ENCODE results near the gene STOML2.

The STOML2 gene

DNA sequence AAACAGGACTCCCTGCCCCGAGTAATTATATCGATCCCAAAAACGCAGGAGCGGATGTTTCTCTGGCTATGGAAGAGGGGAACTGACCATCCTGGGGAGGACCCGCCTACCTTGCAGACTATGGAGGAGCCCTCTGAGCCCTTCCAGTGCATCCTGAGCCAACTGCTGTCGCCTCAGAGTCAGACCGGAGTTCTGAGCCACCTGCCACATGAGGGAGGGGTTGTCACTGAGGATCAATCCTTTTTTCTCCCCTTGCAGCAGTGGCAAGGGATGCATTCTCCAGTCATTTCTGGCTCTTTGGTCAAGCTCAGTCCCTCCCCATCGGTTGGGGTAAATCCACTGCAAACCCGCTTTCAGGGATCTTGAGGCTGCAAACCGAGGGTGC is 23.9 kb downstream of the STOML2 start:
- Histone ChIP-seq H4K8ac (ENCODE audit: low read depth, low read length) (no peak overlapping the region), H3K18ac (ENCODE audit: low read length) (no peak overlapping the region), H3K4me3 (ENCODE audit: low read length) (peak overlapping the region; percentile 62), H2BK120ac (ENCODE audit: low read depth, low read length) (no peak overlapping the region), H4K5ac (ENCODE audit: low read length) (no peak overlapping the region), H3K79me1 (ENCODE audit: low read length) (peaks cover 17% of the 10 kb centered on the region), H2AK5ac (ENCODE audit: low read length) (no peak overlapping the region), H3K79me2 (ENCODE audit: control insufficient read depth, insufficient read depth, low read length) (peaks cover 25% of the 10 kb centered on the region), H3K23ac (ENCODE audit: low read length) (no peak overlapping the region), H3K9ac (ENCODE audit: low read length) (peak overlapping the region; percentile 89), H3K4me2 (ENCODE audit: low read length) (peak overlapping the region; percentile 77), H3K27ac (ENCODE audit: low read depth, low read length) (peak overlapping the region; percentile 80), H3K4me1 (ENCODE audit: control insufficient read depth, low read depth, low read length) (peaks cover 5% of the 10 kb centered on the region), H3K36me3 (ENCODE audit: control insufficient read depth, insufficient read depth, low read length) (peaks cover 10% of the 10 kb centered on the region), H3K4ac (ENCODE audit: low read depth, low read length) (peak overlapping the region; percentile 5), H3K56ac (ENCODE audit: low read length) (peak overlapping the region; percentile 98), H3K27me3 (ENCODE audit: insufficient read depth, low read length, poor library complexity) (no peaks in the 10 kb centered on the region), H2BK15ac (replicated peaks; ENCODE audit: low read depth) (no peak overlapping the region), H2BK5ac (ENCODE audit: low read length) (no peak overlapping the region)
- no CpG with 5 or more reads among the region's 10 CpGs for WGBS (ENCODE audit: extremely low coverage, insufficient coverage, low lambda C conversion rate)
- DNase-seq, result peak; percentile 37

DNA sequence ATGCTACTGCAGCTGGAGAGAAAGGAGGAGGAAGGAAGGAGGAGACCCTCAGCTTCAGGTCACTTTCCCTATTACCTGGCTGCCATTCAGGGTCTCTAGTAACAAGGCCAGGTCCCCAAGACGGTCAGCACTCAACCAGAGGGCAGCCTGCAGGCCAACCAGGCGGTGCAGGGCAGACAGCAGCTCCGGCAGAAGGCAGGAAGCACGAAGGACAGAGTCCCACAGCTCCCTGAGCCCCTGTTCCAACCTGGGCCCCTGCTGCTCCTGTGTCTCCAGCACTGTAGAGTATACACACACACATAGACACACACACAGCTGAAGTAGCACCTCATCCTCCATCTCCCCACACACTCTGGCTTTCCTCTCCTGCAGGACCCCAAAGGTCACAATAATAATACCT is 24.9 kb downstream of the STOML2 start:
- Histone ChIP-seq H3K79me2 (ENCODE audit: control insufficient read depth, insufficient read depth, low read length) (peaks cover 25% of the 10 kb centered on the region), H2AK5ac (ENCODE audit: low read length) (no peak overlapping the region), H4K8ac (ENCODE audit: low read depth, low read length) (no peak overlapping the region), H3K56ac (ENCODE audit: low read length) (peak overlapping the region; percentile 98), H3K27me3 (ENCODE audit: insufficient read depth, low read length, poor library complexity) (no peaks in the 10 kb centered on the region), H3K23ac (ENCODE audit: low read length) (peak overlapping the region; percentile 66), H3K18ac (ENCODE audit: low read length) (no peak overlapping the region), H3K9ac (ENCODE audit: low read length) (peak overlapping the region; percentile 89), H3K4me2 (ENCODE audit: low read length) (peak overlapping the region; percentile 77), H3K27ac (ENCODE audit: low read depth, low read length) (no peak overlapping the region), H3K4me1 (ENCODE audit: control insufficient read depth, low read depth, low read length) (peaks cover 6% of the 10 kb centered on the region), H4K5ac (ENCODE audit: low read length) (no peak overlapping the region), H2BK120ac (ENCODE audit: low read depth, low read length) (no peak overlapping the region), H3K4me3 (ENCODE audit: low read length) (peak overlapping the region; percentile 20), H3K4ac (ENCODE audit: low read depth, low read length) (no peak overlapping the region), H2BK15ac (replicated peaks; ENCODE audit: low read depth) (no peak overlapping the region), H2BK5ac (ENCODE audit: low read length) (no peak overlapping the region), H3K36me3 (ENCODE audit: control insufficient read depth, insufficient read depth, low read length) (peaks cover 10% of the 10 kb centered on the region), H3K79me1 (ENCODE audit: low read length) (peaks cover 17% of the 10 kb centered on the region)
- DNase-seq, result no peak
- WGBS (ENCODE audit: extremely low coverage, insufficient coverage, low lambda C conversion rate), result no CpG with 5 or more reads among the region's 4 CpGs

DNA sequence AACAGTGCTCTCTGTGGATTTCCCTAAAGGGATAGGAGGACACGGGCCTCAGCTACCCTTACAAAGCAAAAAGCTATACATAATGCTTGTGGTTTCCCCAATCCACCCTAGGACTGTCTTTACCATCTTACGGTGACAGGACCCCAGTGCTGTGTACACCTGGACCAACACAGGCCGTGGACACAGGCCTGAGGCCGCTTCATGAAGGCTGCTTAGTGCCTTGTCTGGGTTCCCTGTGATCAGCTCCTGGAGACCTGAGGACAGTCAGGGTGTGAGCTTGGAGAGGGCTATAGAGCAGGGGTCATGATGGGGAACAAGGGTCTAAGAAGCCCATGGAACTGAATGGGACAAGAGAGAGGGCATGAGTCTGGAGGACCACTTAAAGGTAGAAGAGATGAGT is 26.1 kb downstream of the STOML2 start:
- H3K27me3 ChIP-seq (ENCODE audit: insufficient read depth, low read length, poor library complexity), result no peaks in the 10 kb centered on the region
- H3K4me3 ChIP-seq (ENCODE audit: low read length), result no peak overlapping the region
- peaks cover 7% of the 10 kb centered on the region for H3K4me1 ChIP-seq (ENCODE audit: control insufficient read depth, low read depth, low read length)
- no peak overlapping the region for H2BK5ac ChIP-seq (ENCODE audit: low read length)
- H3K18ac ChIP-seq (ENCODE audit: low read length), result no peak overlapping the region
- peaks cover 10% of the 10 kb centered on the region for H3K36me3 ChIP-seq (ENCODE audit: control insufficient read depth, insufficient read depth, low read length)
- no peak overlapping the region for H3K23ac ChIP-seq (ENCODE audit: low read length)
- no peak overlapping the region for H3K4ac ChIP-seq (ENCODE audit: low read depth, low read length)
- peaks cover 27% of the 10 kb centered on the region for H3K79me2 ChIP-seq (ENCODE audit: control insufficient read depth, insufficient read depth, low read length)
- WGBS (ENCODE audit: extremely low coverage, insufficient coverage, low lambda C conversion rate), result no CpG with 5 or more reads among the region's 4 CpGs
- peaks cover 17% of the 10 kb centered on the region for H3K79me1 ChIP-seq (ENCODE audit: low read length)
- H3K4me2 ChIP-seq (ENCODE audit: low read length), result no peak overlapping the region
- no peak overlapping the region for H3K27ac ChIP-seq (ENCODE audit: low read depth, low read length)
- H4K5ac ChIP-seq (ENCODE audit: low read length), result no peak overlapping the region
- no peak overlapping the region for H3K56ac ChIP-seq (ENCODE audit: low read length)
- no peak overlapping the region for H2BK15ac ChIP-seq (replicated peaks; ENCODE audit: low read depth)
- DNase-seq, result no peak
- no peak overlapping the region for H2AK5ac ChIP-seq (ENCODE audit: low read length)
- no peak overlapping the region for H2BK120ac ChIP-seq (ENCODE audit: low read depth, low read length)
- no peak overlapping the region for H4K8ac ChIP-seq (ENCODE audit: low read depth, low read length)
- no peak overlapping the region for H3K9ac ChIP-seq (ENCODE audit: low read length)

DNA sequence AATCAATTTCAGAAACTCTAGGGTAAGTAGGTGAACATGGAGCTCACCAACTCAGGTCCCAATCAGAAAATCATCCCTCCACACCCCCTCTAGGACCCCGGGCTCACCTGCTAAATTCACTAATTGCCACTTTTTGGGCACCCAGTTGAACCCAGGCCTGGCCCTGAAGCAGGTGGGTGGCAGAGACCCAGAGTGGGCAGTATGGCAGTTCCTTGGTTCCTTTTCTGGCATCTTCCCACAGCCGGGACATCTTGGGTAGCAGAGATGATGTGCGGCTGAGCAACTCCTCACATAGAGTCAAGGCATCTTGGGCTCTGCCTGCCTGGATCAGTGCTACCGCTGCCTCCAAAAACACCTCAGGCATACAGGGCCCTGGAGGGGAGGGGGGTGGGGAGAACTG is 27.6 kb downstream of the STOML2 start:
- H3K36me3 ChIP-seq (ENCODE audit: control insufficient read depth, insufficient read depth, low read length), result peaks cover 10% of the 10 kb centered on the region
- no peak overlapping the region for H3K4me3 ChIP-seq (ENCODE audit: low read length)
- H3K4ac ChIP-seq (ENCODE audit: low read depth, low read length), result no peak overlapping the region
- peaks cover 10% of the 10 kb centered on the region for H3K4me1 ChIP-seq (ENCODE audit: control insufficient read depth, low read depth, low read length)
- no peak overlapping the region for H2BK5ac ChIP-seq (ENCODE audit: low read length)
- no peak overlapping the region for H3K56ac ChIP-seq (ENCODE audit: low read length)
- no peaks in the 10 kb centered on the region for H3K27me3 ChIP-seq (ENCODE audit: insufficient read depth, low read length, poor library complexity)
- no peak overlapping the region for H3K27ac ChIP-seq (ENCODE audit: low read depth, low read length)
- H4K5ac ChIP-seq (ENCODE audit: low read length), result no peak overlapping the region
- no peak overlapping the region for H2BK15ac ChIP-seq (replicated peaks; ENCODE audit: low read depth)
- DNase-seq, result no peak
- H3K9ac ChIP-seq (ENCODE audit: low read length), result no peak overlapping the region
- no peak overlapping the region for H2AK5ac ChIP-seq (ENCODE audit: low read length)
- H3K79me2 ChIP-seq (ENCODE audit: control insufficient read depth, insufficient read depth, low read length), result peaks cover 42% of the 10 kb centered on the region
- no peak overlapping the region for H3K4me2 ChIP-seq (ENCODE audit: low read length)
- H4K8ac ChIP-seq (ENCODE audit: low read depth, low read length), result no peak overlapping the region
- H2BK120ac ChIP-seq (ENCODE audit: low read depth, low read length), result no peak overlapping the region
- WGBS (ENCODE audit: extremely low coverage, insufficient coverage, low lambda C conversion rate), result no CpG with 5 or more reads among the region's 4 CpGs
- no peak overlapping the region for H3K23ac ChIP-seq (ENCODE audit: low read length)
- H3K18ac ChIP-seq (ENCODE audit: low read length), result no peak overlapping the region
- H3K79me1 ChIP-seq (ENCODE audit: low read length), result peaks cover 17% of the 10 kb centered on the region

- Histone ChIP-seq H3K79me1 (ENCODE audit: low read length) (peaks cover 17% of the 10 kb centered on the region), H3K79me2 (ENCODE audit: control insufficient read depth, insufficient read depth, low read length) (peaks cover 47% of the 10 kb centered on the region), H3K27me3 (ENCODE audit: insufficient read depth, low read length, poor library complexity) (no peaks in the 10 kb centered on the region), H3K4me1 (ENCODE audit: control insufficient read depth, low read depth, low read length) (peaks cover 14% of the 10 kb centered on the region), H2BK120ac (ENCODE audit: low read depth, low read length) (no peak overlapping the region), H2BK15ac (replicated peaks; ENCODE audit: low read depth) (no peak overlapping the region), H3K4ac (ENCODE audit: low read depth, low read length) (no peak overlapping the region), H3K18ac (ENCODE audit: low read length) (no peak overlapping the region), H2AK5ac (ENCODE audit: low read length) (no peak overlapping the region), H3K9ac (ENCODE audit: low read length) (no peak overlapping the region), H3K56ac (ENCODE audit: low read length) (no peak overlapping the region), H3K4me3 (ENCODE audit: low read length) (no peak overlapping the region), H4K5ac (ENCODE audit: low read length) (no peak overlapping the region), H3K23ac (ENCODE audit: low read length) (no peak overlapping the region), H2BK5ac (ENCODE audit: low read length) (no peak overlapping the region), H3K27ac (ENCODE audit: low read depth, low read length) (no peak overlapping the region), H4K8ac (ENCODE audit: low read depth, low read length) (no peak overlapping the region), H3K36me3 (ENCODE audit: control insufficient read depth, insufficient read depth, low read length) (peaks cover 12% of the 10 kb centered on the region), H3K4me2 (ENCODE audit: low read length) (no peak overlapping the region)
- DNase-seq, result no peak
- WGBS (ENCODE audit: extremely low coverage, insufficient coverage, low lambda C conversion rate), result no CpG with 5 or more reads among the region's 8 CpGs
Observed at GRCh38 chr9:35074791-35075190, 28.1 kb downstream of the STOML2 start.

- no peak overlapping the region for H4K8ac ChIP-seq (ENCODE audit: low read depth, low read length)
- no peaks in the 10 kb centered on the region for H3K27me3 ChIP-seq (ENCODE audit: insufficient read depth, low read length, poor library complexity)
- H3K79me2 ChIP-seq (ENCODE audit: control insufficient read depth, insufficient read depth, low read length), result peaks cover 51% of the 10 kb centered on the region
- no peak overlapping the region for H2BK15ac ChIP-seq (replicated peaks; ENCODE audit: low read depth)
- peaks cover 12% of the 10 kb centered on the region for H3K36me3 ChIP-seq (ENCODE audit: control insufficient read depth, insufficient read depth, low read length)
- peaks cover 15% of the 10 kb centered on the region for H3K4me1 ChIP-seq (ENCODE audit: control insufficient read depth, low read depth, low read length)
- no peak overlapping the region for H2BK5ac ChIP-seq (ENCODE audit: low read length)
- H2AK5ac ChIP-seq (ENCODE audit: low read length), result no peak overlapping the region
- no peak overlapping the region for H3K56ac ChIP-seq (ENCODE audit: low read length)
- no peak overlapping the region for H2BK120ac ChIP-seq (ENCODE audit: low read depth, low read length)
- H3K4ac ChIP-seq (ENCODE audit: low read depth, low read length), result no peak overlapping the region
- H3K23ac ChIP-seq (ENCODE audit: low read length), result no peak overlapping the region
- H3K4me3 ChIP-seq (ENCODE audit: low read length), result no peak overlapping the region
- no peak for DNase-seq
- H3K9ac ChIP-seq (ENCODE audit: low read length), result no peak overlapping the region
- no peak overlapping the region for H3K27ac ChIP-seq (ENCODE audit: low read depth, low read length)
- H4K5ac ChIP-seq (ENCODE audit: low read length), result no peak overlapping the region
- H3K18ac ChIP-seq (ENCODE audit: low read length), result no peak overlapping the region
- peaks cover 15% of the 10 kb centered on the region for H3K79me1 ChIP-seq (ENCODE audit: low read length)
- H3K4me2 ChIP-seq (ENCODE audit: low read length), result no peak overlapping the region
- no CpG with 5 or more reads among the region's 6 CpGs for WGBS (ENCODE audit: extremely low coverage, insufficient coverage, low lambda C conversion rate)
Observed at GRCh38 chr9:35074141-35074540, 28.8 kb downstream of the STOML2 start.
